A549 treated with RU486 at 1 μM for 4 hours (cell line): ENCODE results near the gene CALN1. TPM values are rescaled to one million over a fixed set of nuclear protein-coding genes. Genes with fewer than 3 reads are reported as not detected.

Experiments
- total RNA-seq: library from RNA; stranded (reverse); fragments of 200-300 nt; extraction: Qiagen RNA extraction; gene quantifications from 5 replicates; pipeline ENCODE4 v1.2.3, GENCODE V29; 2022; ENCODE audit warnings: low read depth

Gene CALN1
- not detected in 5 replicates for total RNA-seq

DNA sequence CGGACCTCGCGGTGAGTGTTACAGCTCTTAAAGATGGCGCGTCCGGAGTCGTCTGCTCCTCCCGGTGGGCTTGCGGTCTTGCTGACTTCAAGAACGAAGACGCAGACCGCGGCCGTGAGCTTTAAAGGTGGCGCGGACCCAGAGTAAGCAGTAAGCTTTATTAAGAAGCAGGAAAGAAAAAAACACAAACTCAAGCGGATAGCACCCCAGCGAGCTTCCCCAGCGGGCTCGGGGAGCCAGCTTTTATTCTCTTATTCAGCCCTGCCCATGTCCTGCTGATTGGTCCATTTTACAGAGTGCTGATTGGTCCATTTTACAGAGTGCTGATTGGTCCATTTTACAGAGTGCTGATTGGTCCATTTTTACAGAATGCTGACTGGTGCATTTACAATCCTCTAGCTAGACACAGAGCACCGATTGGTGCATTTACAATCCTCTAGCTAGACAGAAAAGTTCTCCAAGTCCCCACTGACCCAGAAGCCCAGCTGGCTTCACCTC, at the start of gene CALN1:
Gene CALN1 (minus strand): TSS at position 218 of the 498 bp plus-strand sequence.

